Ovary (tissue), 3 donors: ENCODE results near the gene CMTM5.

Experiments used
- CTCF ChIP-seq, 3 donors: fragments of 450-650 bp in 2 of 3; fragments of 200-600 bp in 1 of 3; IDR thresholded peaks; one replicate each; pipeline versions ENCODE4 v1.5.1 to v1.8.0; 2016 to 2022; ENCODE audit warnings: antibody characterized with exemption in 3 of 3, mild to moderate bottlenecking in 1 of 3
- POLR2A ChIP-seq: fragments of 450-650 bp; IDR thresholded peaks from one replicate; pipeline ENCODE4 v1.6.1; 2017; ENCODE audit warnings: antibody characterized with exemption, mild to moderate bottlenecking, moderate library complexity
- donor health status: DM: no; HTN: no; CAD: no.

GRCh38 chr14:23385642-23386265 lies 8.9 kb downstream of the CMTM5 start:
- TF ChIP-seq CTCF (IDR thresholded peaks at IDR 0.05) (no peak), POLR2A (no peak)
